ENCODE data around the gene FAM193A.

Gene FAM193A

DNA sequence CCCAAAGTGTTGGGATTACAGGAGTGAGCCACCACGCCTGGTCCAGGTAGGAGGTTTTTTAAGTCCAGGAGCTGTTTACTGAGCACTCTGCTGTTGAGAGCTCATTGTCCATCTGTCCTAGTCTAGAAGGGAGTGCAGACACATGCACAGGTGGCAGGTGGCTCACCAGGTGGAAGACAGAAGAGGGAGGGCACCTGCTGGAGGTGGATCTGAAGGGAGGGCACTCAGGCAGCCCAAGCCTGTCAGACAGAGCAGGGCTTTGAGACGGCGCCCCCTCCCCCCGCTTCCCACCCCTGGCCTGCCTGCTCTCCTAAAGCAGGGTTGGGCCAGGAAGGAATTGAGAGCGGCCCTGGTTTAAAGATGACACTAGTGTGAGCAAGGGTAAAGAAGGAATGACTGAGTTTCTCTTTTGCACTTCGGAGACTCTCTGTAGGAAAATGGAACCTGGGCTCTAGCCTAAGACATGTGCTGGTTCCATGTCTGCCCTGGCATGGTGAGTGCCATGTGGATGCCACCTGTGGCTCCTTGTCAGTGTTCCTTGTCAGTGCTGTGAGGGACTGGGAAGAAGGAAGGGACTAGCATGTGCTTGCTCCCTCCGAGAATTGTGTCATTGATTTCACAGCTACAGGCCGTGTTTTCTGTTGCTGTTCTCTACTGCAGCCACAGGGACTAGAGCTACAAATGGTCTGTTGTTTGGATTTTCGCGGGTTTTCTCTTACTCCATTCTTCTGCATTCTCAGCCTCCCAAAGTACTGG lies 111.1 kb downstream of the FAM193A start:
- TF ChIP-seq, protein P1, sequence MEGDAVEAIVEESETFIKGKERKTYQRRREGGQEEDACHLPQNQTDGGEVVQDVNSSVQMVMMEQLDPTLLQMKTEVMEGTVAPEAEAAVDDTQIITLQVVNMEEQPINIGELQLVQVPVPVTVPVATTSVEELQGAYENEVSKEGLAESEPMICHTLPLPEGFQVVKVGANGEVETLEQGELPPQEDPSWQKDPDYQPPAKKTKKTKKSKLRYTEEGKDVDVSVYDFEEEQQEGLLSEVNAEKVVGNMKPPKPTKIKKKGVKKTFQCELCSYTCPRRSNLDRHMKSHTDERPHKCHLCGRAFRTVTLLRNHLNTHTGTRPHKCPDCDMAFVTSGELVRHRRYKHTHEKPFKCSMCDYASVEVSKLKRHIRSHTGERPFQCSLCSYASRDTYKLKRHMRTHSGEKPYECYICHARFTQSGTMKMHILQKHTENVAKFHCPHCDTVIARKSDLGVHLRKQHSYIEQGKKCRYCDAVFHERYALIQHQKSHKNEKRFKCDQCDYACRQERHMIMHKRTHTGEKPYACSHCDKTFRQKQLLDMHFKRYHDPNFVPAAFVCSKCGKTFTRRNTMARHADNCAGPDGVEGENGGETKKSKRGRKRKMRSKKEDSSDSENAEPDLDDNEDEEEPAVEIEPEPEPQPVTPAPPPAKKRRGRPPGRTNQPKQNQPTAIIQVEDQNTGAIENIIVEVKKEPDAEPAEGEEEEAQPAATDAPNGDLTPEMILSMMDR (IDR thresholded peaks at IDR 0.05; ENCODE audit: borderline replicate concordance, control extremely low read depth, extremely low read depth, insufficient read depth, missing control alignments): no peak
- DNase-seq (ENCODE audit: low spot score): no peak
- in situ Hi-C loops (cut with MboI; ENCODE audit: low sequenced_read_pairs, unreplicated experiment): no loop called here

DNA sequence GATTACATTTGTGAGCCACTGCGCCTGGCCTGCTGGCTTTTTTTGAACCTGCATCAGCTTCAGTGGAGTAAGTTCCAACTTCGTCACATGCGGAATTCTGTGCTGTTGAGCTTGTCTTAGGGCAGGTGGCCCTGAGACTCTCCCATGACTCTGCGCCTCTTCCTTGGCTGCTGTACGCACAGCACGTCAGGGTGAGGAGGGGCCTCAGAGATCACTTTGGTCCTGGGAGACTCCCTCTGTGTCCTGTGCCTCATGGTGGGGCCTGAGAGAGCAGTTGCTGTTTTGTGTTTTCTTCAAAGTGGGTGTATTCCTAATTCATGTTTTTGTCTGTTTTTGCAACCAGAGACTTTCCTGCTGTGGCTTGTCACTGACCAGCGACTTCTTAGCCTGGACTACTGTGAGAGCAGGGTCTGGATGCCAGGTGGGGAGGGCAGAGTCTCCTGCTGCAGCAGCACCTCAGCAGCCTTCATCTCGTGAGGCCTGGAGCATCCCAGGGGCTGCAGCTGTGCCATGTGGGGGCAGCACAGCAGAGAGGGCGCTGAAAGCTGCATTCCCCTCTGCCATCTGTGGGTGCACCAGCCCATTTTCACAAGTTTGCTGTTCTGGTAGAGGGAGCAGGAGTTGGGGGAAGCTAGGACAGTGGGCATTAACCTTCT lies 111.8 kb downstream of the FAM193A start:
- in situ Hi-C loops (cut with MboI; ENCODE audit: low sequenced_read_pairs, unreplicated experiment): no loop called here
- DNase-seq (ENCODE audit: low spot score): no peak
- TF ChIP-seq, protein P1 (IDR thresholded peaks at IDR 0.05; ENCODE audit: borderline replicate concordance, control extremely low read depth, extremely low read depth, insufficient read depth, missing control alignments): no peak

DNA sequence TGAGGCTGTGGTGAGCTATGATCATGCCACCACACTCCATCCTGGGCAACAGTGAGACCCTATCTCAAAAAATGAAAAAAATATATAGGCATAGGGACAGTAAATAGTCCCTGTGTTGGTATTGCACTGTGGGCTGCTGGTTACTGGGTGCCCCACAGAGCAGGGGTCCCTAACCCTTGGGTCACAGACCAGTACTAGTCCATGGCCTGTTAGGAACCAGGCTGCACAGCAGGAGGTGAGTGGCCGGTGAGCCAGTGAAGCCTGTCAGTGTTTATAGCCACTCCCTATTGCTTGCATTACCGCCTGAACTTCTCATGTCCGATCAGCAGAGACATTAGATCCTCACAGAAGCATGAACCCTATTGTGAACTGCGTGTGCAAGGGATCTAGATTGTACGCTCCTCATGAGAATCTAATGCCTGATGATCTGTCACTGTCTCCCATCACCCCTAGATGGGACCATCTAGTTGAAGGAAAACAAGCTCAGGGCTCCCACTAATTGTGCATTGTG lies 113.2 kb downstream of the FAM193A start:
- TF ChIP-seq, protein P1 (IDR thresholded peaks at IDR 0.05; ENCODE audit: borderline replicate concordance, control extremely low read depth, extremely low read depth, insufficient read depth, missing control alignments): no peak
- in situ Hi-C loops (cut with MboI; ENCODE audit: low sequenced_read_pairs, unreplicated experiment): no loop called here

DNA sequence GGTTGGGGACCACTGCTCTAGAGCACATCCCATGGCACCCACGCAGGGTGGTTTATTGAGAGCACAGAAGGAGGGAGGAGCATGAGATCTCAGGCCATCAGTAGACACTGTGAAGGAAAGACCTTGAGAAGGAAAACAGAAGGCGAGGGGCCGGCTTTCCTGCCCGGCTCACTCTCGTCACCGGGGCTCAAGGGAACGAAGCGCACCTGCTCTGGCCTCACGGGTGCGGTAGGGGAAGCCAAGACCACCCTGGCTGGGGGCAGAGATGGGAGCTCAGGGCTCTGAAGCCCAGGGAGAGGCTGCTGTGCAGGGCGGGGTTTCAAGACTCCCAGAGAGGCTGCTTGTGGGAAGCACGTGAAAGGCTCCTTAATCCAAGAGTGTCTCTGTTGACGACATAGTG lies 113.8 kb downstream of the FAM193A start:
- in situ Hi-C loops (cut with MboI; ENCODE audit: low sequenced_read_pairs, unreplicated experiment): no loop called here
- TF ChIP-seq, protein P1 (IDR thresholded peaks at IDR 0.05; ENCODE audit: borderline replicate concordance, control extremely low read depth, extremely low read depth, insufficient read depth, missing control alignments): no peak
- DNase-seq (ENCODE audit: low spot score): no peak

More for the DNA sequence above, 113.2 kb downstream of the FAM193A start:
- DNase-seq (ENCODE audit: low spot score): no peak

DNA sequence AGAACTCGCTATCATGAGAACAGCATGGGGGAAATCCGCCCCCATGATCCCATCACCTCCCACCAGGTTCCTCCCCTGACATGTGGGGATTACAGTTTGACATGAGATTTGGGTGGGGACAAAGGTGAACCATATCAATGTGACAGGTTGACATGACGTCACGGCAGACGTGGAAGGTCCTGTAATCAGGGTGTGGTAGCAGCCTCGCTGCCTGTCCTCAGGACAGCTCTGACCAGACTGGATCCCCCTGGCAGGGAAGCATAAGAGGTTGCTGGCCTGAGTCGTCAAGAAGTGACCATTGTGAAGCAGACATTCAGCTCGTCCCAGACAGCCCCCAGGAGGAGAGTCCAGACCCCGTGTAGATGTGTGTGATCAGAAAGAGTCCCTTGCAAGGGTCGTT lies 115.1 kb downstream of the FAM193A start:
- no peak for DNase-seq (ENCODE audit: low spot score)
- TF ChIP-seq, protein P1 (IDR thresholded peaks at IDR 0.05; ENCODE audit: borderline replicate concordance, control extremely low read depth, extremely low read depth, insufficient read depth, missing control alignments): no peak
- in situ Hi-C loops (cut with MboI; ENCODE audit: low sequenced_read_pairs, unreplicated experiment): no loop called here

DNA sequence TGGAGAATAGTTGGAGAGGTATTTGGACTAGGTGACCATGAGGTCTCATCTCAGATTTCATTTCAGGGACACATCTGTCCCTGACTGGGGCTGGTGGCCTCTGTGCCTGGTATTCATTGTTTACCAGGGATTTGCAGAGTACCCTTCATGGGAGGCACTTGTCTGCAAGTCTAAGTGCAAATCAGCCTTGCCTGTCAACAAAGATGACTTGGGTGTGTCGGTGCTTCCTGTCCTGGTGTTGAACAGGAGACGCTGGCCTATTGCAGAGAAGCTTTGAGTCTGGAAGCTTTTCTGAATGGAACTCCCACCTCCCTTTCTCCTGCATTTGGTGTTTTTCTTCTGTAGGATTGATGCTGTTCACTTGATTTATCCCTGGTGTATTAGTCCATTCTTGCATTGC lies 115.6 kb downstream of the FAM193A start:
- TF ChIP-seq, protein P1 (IDR thresholded peaks at IDR 0.05; ENCODE audit: borderline replicate concordance, control extremely low read depth, extremely low read depth, insufficient read depth, missing control alignments): no peak
- no peak for DNase-seq (ENCODE audit: low spot score)
- in situ Hi-C loops (cut with MboI; ENCODE audit: low sequenced_read_pairs, unreplicated experiment): no loop called here

Measured in GM13976 (cell line).